Measurements from ENCODE around the gene RSPH9. TPM values are rescaled to one million over a fixed set of nuclear protein-coding genes. Genes with fewer than 3 reads are reported as not detected.

RSPH9 gene, protein sequence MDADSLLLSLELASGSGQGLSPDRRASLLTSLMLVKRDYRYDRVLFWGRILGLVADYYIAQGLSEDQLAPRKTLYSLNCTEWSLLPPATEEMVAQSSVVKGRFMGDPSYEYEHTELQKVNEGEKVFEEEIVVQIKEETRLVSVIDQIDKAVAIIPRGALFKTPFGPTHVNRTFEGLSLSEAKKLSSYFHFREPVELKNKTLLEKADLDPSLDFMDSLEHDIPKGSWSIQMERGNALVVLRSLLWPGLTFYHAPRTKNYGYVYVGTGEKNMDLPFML
- 0.21 and 0.24 TPM in 2 replicates for total RNA-seq

DNA sequence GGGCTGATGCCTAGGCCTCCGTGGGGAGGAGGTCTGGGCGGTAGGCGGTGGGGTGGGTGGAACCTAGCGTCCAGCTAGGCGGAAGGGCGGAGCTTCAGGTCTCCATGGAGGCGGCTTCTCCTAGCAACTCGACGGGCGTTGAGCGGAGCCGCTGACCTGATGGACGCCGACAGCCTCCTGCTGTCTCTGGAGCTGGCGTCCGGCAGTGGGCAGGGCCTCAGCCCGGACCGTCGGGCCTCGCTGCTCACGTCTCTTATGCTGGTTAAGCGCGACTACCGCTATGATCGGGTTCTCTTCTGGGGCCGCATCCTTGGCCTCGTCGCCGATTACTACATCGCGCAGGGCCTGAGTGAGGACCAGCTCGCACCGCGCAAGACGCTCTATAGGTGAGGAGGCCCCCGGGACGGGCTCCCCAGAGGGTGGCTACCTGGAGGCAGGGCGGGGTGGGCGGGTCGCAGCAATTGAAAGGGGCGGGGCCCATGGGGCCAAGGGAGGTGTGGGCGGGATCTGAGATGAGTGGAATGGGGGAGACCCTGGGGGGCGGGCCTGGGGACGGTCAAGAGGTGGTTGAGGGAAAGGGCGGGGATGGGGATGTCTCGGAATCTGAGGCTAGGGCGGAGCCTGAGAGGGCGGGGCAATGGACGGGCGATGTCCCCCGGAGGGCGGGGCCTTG is at the start of gene RSPH9:
Gene RSPH9 (plus strand): TSS at position 97 of the 673 bp plus-strand sequence. CDS start 63 bp downstream, at position 160.

DNA sequence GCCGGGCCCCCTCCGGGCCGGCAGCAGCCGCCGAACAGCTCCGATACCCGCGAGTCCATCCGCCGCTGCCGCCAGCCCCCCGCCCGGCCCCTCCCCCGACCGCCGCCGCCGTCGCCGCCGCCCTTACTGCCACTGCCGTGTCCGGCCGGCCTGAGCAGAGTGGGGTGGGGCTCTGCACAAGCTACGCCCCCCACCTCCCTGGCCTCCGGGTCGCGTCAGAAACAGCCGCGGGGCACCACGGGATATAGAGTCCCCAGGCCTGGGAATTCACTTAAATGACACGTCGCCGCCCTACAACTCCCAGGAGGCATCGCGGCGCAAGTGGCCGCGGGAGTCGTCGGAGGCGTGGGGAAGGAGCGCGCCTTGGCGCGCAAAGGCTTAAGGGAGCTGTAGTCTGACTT is 15.7 kb upstream of the RSPH9 start, which contains the start of gene GTPBP2:
Gene GTPBP2 (minus strand): TSS at position 161 of the 401 bp plus-strand sequence. CDS start 102 bp downstream, at position 59.

DNA sequence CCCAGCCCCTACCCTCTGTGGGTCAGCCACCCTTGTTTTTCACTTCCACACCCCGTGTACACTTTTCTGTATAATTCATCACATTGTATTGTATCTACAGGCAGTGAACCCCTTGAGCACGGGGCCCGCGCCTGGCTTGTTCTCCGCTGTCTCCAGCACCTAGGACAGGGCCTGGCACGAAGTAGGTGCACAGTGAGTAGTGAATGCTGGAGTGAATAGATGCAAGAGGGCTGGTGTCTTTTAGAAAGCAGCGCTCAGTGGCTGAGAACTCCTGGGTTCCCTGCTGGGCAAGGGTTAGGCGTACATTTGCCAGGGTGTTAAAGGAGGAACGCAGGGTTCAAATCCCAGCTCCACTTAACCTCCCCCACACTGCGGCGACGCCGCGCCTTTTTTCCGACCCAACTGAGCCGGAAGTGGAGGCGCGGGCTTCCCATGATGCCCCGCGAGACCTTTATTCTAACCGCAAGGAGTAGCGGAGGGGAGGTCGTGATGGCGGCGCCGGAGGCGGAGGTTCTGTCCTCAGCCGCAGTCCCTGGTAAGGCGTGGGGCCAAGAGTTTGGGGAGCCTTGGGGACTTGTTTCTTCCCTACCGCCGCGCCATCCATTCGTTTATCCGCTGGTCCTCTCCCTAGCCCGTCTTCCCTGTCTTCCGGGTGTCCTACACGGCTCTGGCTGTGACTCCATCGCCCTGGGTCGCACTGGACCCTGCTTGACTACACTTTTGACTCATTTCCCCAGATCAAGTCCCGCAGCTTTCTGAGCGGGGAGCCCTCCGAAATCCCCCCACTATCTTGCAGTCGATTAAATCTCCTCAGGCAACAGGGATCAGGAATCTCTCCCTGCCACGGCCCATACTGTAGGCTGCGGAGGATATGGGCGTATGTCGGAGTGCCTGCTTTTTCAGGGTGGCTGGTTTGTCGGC is 9.2 kb upstream of the RSPH9 start, which contains the start of gene MAD2L1BP:
Gene MAD2L1BP (plus strand): TSS at position 454 of the 921 bp plus-strand sequence. CDS start 36 bp downstream, at position 490.

DNA sequence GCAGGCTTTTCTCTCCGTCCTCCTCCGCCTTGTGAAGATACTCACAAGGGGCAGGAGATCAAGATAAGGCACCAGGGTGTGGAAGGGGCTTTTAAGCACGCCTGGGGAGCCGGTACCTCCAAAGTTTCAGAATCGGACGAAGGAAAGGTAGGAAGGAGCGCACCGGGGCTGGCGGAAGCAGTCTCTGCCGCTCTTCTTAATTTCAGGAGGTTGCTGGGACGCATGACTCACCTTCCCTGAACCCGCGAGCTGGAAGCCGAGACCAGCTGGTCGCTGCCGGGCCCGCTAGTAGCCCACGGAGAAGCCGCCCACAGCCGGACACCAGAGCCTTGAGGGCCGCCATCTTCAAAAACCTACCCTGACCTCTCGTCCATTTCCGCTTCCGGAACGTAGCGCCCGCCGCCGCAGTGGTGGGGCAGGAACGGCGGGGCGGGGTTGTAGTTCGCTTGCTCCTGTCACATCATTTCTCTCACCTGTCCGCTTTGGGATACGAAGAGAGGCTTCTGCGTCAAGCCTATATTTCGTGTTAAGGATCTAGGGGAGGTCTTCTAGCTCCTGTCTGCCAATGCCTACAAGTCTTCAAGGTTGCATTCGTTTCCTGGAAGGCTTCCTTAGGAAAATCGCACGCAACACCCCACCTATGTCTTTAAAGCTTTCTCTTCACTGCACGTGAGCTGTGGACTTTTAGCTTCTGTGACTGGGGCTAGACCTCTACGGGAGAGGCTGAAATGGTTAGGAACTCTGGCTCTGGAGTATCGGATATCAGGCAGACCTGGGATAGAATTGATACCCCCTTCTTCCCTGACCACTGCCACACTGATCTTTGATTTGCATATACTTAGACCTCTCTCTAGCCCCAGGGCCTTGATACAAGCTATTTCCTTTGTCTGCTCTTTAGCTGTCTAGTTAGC is 42.9 kb downstream of the RSPH9 start, which contains the start of gene MRPS18A:
Gene MRPS18A (minus strand): TSS at position 355 of the 911 bp plus-strand sequence. CDS start 12 bp downstream, at position 343.

Other genes starting within 250 kb of the RSPH9 start
- 11.3 and 15.6 TPM in 2 replicates for gene ABCC10, start 217.5 kb upstream of the RSPH9 start, total RNA-seq
- 3.1 and 5.3 TPM in 2 replicates for gene DLK2, start 189.5 kb upstream of the RSPH9 start, total RNA-seq
- gene TJAP1, start 167.5 kb upstream of the RSPH9 start, total RNA-seq, result 4.6 and 4.9 TPM in 2 replicates
- under 0.01 and 0.24 TPM in 2 replicates for gene LRRC73, start 134.7 kb upstream of the RSPH9 start, total RNA-seq
- 40.9 and 52.3 TPM in 2 replicates for gene YIPF3, start 128.1 kb upstream of the RSPH9 start, total RNA-seq
- gene POLR1C, start 127.9 kb upstream of the RSPH9 start, total RNA-seq, result 31.6 and 33.5 TPM in 2 replicates
- gene XPO5, start 69.0 kb upstream of the RSPH9 start, total RNA-seq, result 37.1 and 43.1 TPM in 2 replicates
- 23.4 and 34.1 TPM in 2 replicates for gene POLH, start 68.9 kb upstream of the RSPH9 start, total RNA-seq
- 77.8 and 113 TPM in 2 replicates for gene GTPBP2, start 15.8 kb upstream of the RSPH9 start, total RNA-seq
- 40.7 and 63.7 TPM in 2 replicates for gene MAD2L1BP, start 9.2 kb upstream of the RSPH9 start, total RNA-seq
- 54.8 and 65.5 TPM in 2 replicates for gene MRPS18A, start 42.8 kb downstream of the RSPH9 start, total RNA-seq
- 209 and 258 TPM in 2 replicates for gene VEGFA, start 125.2 kb downstream of the RSPH9 start, total RNA-seq

Data from tracheal epithelial cell (primary cell).